GM21423 (cell line): ENCODE results near the gene ARHGAP15.

ENCODE experiments used
- ATAC-seq: cut with Tn5 transposase; IDR thresholded peaks from one replicate; pipeline ENCODE4 v1.9.1; 2021; ENCODE audit warnings: mild to moderate bottlenecking, moderate library complexity; ENCODE audit not compliant: unreplicated experiment

ARHGAP15 gene

DNA sequence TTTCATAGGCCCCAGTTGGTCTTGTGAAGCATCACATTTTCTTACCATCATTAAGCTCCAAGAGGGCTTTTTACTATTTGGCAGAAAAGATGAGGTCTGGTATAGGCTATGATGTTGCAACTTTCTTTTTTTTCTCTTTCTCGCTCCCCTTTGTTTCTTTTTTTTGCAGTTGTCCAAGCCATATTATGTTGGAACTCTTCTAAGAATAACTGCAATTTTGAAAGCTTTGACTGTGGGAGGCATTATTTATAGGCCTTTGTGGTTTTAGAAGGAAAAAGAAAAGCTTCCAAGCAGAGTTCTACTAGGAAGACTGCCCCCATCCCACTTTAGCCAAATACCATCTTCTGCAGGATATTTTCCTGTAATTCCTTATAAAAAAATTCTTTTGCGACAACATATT, 571.6 kb downstream of the ARHGAP15 start:
- ATAC-seq, result no peak

DNA sequence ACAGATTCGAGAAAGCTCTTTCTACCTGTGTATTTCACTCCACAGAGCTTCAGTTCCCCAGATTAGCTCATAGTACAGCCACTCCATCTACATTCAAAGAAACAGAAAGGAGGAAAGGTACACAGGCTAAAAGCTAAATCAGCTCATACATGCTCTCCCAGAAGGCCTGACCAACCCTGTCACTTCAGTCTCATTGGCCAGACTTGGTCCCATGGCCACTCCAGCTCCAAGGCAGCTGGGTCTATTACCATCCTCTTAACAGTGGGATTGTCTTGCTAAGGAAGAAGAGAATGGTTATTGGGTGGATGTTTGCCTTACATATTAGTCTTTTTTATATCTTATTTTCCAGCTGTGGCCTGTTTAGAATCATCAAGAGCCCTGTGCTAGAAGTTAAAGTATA, 572.6 kb downstream of the ARHGAP15 start:
- no peak for ATAC-seq

DNA sequence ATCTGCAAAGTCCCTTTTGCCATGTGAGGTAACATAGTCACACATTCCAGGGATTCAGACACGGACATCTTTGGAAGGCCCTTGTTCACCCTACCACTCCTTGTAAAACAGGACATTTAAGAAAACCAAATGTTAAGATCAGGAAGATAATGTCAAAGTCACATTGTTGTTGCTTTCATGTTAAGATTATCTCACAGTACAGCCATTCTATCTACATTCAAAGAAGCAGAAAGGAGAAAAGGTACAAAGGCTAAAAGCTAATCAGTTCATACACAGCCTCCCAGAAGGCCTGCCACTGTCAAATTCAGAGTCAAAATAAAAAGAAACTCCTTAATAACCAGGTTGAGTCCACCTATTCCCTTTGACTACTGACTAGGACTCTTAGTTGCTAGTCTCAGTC, 573.7 kb downstream of the ARHGAP15 start:
- no peak for ATAC-seq

DNA sequence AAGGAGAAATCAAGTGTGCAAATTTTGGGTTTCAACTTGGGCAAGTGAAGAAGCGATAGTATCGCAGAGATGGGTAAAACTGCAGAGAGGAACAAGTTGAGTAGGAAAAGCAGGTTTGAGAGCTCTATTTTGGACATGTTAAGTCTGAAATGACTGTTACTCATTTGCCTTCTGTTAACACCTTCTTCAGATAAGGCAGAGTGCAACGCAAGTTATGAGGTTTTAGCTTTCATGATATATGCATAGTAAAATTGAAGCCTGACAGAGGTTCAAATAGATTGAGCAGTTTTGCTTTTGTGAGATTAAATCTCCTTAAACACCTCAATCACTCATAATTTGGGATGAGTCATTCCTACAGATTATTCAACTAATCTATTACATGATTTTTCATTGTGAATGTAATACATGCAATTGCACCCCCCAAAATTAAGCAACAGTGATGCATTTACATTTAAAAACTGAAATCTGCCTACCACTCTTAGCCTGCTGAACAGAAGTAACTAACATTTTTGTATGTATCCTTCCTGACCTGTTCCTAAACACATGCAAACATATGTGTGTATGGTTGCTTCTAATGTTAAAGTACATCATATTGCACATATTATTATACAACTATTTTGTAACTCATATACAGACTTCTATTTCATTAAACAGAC, 575.4 kb downstream of the ARHGAP15 start:
- ATAC-seq, result no peak

DNA sequence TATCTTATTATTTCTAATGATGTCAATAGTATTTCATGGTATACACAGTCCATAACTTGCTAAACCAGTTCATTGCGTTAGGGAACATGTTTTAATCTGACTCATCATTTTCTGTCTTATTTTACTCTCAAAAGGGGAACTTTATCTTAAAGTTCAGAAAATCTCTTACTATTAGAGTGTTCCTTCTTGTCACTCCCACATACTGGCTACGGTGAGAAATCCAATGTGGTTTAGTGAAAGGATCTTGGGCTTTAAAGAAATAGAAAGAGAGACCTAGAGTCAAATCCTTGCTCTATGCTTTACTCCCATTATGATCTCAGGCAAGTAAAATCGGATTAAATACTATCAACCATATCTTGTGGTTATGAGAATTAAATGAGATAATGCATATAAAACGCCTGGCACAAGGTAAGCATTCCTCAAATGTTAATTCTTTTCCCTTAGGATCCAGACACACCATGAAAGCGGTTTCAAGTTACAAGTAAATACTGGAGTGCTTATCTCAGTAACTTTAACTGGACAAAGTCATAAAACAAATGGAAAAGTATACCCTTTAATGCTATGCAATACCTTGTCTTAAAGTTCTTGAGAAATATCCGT, 576.0 kb downstream of the ARHGAP15 start:
- ATAC-seq, result no peak

DNA sequence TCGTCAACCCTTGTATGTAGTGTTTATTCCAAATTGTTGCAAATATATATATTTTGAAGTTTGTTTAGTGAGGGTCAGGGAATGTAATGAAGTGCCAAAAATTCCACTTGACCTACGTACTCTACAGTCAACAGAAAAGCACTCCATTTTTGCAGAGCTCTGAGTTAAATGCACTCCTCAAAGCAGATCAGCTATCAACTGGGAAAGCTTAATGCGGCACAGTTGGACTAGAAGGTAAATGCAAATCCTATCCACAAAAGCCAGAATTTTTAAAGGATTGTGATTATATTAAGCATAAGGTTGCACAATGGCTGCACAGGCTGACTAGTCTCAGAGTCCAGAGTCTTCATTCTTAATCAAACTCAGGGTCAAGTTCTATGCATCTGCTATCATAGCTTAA, 577.1 kb downstream of the ARHGAP15 start:
- ATAC-seq, result no peak

DNA sequence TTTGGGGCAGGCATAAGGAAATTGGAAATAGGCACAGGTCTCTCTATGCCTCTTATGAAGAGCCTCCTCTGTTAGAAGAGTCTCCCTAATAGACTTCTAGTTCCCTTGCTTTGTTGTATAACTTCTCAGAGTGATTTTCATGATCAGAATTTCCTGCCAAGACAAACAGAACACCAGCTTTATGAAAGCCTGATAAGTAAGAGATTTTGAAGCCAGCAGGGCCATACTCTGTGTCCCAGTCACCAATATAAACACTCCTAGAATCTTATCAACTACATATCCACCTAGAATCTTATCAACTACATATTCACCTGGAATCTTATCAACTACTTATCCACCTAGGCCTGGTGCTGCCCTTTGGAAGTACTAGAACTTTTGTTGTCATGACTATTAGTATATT, 579.5 kb downstream of the ARHGAP15 start:
- ATAC-seq, result no peak

DNA sequence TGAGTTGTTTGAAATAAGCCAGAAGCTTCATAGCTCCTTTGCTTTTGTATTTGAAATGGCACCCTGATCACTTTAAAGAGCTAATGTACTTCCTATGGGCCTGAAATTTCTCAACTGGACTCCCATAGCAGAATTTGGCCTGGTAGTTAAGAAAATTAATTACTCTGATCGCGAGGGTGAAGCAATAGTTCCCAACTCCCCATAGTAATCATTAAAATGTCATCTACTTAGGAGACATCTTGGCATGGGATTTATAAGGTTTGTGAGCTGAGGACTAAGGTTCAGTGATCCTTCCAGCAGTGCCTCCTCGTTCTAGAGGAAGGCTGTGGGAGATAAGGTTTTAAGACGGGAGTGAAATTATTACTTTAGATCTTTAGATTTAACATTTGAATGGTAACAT, 581.0 kb downstream of the ARHGAP15 start:
- ATAC-seq, result no peak

DNA sequence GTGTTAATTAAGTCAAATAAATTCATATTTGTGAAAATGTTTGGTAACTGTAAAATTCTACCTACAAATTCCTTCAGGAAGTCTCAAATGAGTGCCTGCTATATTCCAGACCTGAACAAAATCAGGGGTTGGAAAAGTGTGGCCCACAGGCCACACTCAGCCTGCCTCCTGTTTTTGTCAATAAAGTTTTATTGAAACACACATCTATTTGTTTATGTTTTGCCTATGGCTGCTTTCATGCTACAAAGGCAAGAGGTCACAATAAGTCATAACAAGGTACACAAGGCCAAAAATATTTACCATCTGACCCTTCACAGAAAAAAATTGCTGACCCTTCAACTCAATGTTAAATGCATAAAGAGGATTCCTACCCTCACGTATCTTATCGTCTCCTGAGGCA, 581.7 kb downstream of the ARHGAP15 start:
- no peak for ATAC-seq

DNA sequence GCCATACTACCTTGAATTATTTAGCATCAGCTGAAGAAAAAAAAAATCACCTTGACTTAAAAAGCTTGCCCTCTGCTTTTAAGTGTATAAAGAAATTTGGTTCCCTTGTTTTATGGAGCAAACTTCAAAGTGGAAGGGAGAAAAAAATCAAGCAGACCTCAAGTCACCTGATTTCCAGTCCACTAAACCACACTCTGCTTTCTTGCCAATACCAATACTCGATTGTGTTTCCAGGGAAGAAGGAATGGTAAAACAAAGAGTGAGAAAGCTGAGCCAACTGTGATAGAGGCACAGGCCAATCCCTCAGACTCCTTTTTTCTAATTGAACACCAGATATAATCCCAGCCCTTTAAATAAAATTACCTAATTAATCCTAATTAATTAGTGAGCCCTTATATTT, 587.3 kb downstream of the ARHGAP15 start:
- ATAC-seq, result no peak

DNA sequence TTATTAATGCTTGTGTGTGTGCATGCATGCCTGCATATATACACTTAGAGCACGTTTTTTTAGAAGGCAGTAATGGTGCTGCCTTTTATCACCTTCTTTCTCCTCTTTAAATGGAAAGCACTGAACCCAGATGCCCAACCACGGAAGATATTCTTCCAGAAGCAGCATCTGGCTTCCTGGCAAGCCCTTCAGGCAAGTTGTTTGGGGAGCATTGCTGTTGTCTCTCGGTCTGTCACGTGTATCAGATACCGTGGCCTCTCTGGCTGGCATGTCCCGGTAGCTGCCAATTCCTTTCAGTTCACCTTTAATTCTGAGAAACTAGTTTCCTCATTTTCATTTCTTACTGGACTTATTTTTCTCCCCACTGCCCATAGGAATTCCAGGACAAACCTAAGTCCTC, 587.8 kb downstream of the ARHGAP15 start:
- no peak for ATAC-seq

DNA sequence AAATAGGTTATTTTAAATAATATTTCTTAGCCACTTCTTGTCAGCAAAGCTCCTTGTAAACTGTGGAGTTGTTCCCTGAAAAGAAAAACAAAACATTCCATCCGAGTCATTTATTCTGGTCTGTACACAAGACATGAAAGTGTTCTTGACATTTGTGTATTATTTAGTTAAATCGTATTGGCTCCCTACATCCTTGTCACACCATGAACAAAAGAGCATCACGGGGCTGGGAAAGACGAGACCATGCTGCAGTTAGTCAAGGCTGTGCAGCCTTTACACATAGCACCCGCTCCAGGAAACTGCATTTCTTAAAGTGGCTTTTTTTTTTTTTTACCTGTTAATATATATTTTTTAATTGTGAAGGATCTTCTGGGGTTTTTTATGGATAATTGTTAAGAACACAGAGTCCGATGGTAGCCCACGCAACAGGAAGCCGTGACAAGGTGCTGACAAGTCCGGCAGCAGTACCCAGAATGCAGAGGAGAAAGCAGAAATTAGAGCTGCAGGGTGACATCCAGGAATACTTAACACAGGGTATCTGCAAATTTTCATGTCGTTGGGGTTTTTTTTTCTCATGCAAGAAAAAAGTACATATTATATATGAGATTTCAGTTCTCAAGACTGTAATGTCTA, 588.4 kb downstream of the ARHGAP15 start:
- ATAC-seq, result no peak

DNA sequence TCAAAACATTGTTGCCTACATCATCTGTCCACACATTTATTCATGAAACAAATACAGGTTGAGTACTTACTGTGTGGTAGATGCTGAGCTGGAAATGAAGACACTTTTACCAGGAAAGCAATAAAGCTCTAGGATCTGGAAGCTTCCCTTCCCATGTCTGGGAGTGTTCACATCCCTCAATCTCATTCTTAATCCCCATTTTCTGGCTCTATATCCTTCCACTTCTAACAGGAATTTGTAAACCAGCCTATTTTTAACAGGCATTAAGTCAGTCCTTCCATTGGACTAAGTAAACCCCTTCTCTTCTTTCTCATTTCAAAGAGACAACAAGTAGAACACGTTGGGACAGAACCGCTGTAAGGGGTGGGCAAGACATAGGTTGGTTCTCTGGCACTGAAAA, 589.5 kb downstream of the ARHGAP15 start:
- ATAC-seq, result no peak

DNA sequence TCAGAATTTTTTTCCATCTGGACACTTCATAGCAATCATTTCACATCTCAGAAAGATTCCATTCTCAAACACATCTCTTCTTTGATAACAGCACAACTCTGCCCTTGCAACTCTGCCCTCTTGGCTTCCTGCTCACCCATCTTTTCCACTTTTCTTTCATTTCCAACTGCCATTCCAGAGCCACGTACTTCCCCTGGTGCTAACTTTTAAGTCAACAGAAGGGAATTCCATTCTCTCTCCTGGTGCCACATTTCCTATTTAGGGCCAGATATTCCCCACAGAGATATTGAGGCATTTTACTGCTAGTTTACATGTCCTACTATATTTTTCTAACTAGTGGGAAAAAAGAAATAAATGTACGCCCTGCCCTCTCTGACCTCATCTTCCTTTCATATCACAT, 590.2 kb downstream of the ARHGAP15 start:
- ATAC-seq, result no peak

DNA sequence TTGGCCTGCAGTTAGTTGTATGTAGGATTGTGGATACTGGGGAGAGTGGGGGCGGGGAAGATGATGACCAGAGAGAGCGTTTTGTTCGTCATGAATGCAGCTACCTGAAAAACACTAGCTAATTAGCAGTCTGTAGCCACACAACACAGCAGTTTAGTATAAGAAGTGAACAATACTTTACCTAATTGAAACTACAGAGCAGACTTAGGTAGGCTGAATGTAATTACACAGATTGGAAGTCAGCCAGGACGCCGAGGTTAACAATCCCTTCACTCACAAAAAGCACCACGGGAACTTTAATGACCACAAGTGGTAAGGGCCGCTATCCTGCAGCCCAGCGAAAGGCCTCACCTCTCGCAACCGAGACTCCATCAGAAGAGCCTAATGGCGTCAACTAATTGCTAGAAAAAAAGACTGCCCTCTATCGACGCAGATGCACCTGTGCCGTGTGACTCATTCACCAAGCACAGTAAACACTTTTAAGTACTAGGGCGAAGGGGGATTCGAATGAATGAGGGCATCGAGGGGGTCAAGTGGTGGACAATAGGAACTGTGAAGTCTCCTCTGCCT, 591.0 kb downstream of the ARHGAP15 start:
- ATAC-seq, result no peak

DNA sequence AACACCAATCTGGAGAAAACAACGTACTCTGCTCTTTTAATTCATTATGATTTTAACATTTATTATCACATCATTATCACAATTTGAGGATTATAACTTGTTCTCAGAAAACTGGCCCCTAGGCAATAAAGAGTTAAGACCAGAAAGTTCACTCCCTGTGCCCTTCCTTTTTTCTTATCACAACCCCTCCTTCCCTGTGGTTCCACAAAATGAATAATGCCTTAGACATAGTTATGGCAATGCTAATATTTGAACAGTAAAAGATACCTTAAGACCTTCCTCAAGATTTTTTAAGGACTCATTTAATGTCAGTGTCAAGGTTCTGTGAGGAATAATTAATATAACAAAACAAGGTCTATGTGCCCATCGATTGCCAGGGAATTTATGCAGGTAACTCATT, 596.2 kb downstream of the ARHGAP15 start:
- no peak for ATAC-seq

DNA sequence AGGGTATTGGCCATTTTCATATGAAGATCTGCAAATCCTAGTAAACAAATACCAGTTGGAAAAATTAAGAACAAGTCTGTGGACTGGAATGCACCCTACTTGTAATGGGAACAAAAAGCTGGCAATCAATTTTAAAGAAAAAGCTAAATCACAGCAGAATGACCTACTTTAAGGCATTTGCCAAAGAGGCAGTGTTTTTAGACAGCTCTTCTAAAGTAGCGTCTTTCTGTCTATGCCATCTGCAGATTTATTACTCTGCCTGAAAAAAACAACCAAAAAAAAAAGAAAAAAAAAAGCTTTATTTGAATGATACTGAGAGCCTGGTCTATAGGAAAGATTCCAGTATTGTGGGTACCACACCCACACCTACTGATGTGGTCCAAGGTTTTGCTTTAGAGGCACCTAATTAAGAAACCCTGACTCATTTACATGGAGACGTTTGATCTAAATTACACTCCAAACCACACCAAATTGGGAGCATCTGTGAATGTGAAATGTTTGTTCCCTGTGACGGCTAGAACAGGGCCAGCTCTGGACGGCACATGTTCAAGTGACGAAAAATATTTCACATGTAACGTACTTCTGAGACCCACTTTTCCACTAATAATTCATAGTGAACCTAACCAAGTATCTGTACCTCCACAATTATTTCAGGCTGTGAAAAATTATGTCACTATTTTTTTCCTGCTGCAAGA, 597.1 kb downstream of the ARHGAP15 start:
- no peak for ATAC-seq

DNA sequence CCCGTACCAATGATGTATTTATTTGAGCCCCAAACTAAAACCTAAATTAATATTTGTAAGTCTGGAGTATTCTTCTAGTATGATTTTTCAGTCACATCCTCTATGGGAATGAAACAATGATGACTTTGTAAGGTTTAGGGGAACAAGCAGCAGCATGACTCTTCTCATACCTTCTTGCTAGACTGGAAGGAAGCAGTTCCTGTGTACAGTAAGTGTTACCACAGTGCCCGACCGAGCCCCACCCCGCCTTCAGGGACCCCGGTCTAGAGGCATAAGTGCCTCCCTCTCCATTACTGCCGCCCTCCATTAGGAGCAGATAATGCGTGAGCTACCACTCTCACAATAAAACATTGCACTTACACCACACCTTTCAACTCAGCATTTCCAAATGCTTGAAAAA, 599.3 kb downstream of the ARHGAP15 start:
- no peak for ATAC-seq

DNA sequence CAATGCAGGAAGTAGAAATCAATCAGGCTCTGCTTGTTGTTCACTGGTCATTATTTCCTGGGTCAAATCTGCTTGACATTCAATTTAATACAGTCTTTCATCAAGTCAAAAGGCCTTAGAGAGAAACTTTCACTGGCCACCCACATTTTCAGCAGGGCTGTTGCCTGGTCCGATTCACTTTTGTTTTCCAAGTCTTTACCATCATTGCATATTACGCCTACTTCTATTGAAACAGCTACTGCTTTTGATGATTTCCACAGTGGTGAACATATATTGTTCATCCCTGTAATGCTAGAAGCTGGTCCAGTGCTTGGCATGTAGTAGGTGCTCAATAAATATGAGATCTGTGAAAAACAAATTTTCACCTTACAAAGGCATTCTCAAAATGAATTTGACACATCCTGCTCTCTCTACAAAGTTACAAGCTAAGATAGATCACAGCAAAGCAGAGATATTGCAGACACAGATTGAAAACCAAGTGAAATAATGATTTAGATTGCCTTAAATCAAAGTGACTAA, 600.1 kb downstream of the ARHGAP15 start:
- no peak for ATAC-seq

DNA sequence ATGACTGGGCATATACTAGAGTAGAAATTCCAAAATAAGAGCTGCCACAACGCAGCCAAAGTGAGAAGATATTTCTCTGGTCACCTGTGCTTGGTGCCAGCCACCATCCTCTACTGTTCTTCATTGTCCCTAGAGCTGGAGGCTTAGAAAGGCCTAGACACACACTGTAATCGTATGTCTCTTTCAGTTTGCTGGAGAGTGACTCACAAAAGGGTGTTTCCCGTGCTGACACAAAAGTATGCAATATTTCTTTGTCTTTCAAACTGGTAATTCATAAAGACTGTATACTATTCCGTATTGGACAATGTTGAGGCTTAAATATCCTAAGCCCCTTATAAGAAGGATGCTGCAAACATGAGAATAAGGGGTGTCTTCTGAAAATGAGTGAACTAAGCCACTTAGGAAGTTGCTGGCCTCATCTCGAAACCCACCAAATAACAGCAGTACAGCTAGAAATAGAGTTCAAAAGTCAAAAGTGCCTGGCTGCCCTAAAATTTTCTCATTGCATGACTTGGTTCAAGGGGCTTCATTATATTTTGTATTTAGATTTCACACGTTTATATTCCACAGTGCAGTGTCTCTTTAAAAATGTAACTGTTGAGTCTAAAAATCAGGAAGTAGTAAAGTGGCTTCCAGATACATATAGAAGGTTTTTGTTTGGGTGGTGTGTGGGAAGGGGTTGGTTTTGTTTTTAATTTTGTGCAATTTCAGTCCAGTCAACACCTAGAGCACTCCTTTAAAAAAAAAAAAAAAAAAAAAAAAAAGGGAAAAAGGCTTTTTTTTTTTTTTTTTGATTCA, 601.1 kb downstream of the ARHGAP15 start:
- ATAC-seq, result peak; percentile 81

DNA sequence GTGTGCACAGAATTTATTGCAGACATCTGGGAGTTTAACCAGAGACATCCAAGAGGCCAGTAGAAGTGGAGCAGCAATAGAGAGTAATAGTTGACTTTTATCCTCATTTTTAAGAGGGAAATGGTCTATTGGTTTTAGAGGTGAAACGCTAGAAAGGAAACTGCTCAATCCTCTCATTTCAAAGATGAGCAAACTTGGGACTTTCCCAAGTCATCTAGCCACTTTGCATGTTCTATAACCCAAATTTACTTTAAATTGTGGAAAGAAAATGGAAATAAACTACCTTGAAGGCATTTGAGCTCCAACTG, 601.7 kb downstream of the ARHGAP15 start:
- ATAC-seq, result peak; percentile 36
